Spleen (tissue), 7 donors: Measurements from ENCODE around the gene RBM34.

Source experiments
- CTCF ChIP-seq, 11 experiments: fragments of 200-600 bp in 7 of 11; fragments of 450-650 bp in 4 of 11; sonication (generic) in 4 of 11; IDR thresholded peaks in 8 of 11; conservative IDR thresholded peaks in 3 of 11; 1 replicate in 7 of 11; 2 replicates in 4 of 11; pipeline versions ENCODE4 v1.4.0 to v1.8.0; 2016 to 2021; ENCODE audit warnings: antibody characterized with exemption in 11 of 11, inconsistent platforms in 4 of 11, mild to moderate bottlenecking in 1 of 11
- POLR2A ChIP-seq, 3 donors: fragments of 450-650 bp; IDR thresholded peaks; one replicate each; pipeline ENCODE4 v1.5.1; 2017; ENCODE audit warnings: antibody characterized with exemption in 3 of 3, mild to moderate bottlenecking in 1 of 3
- POLR2AphosphoS5 ChIP-seq, 3 donors: sonication (generic); formaldehyde crosslinking; IDR thresholded peaks; one replicate each; pipeline ENCODE4 v1.5.1; 2017; ENCODE audit warnings: antibody characterized with exemption in 3 of 3
- donor health status: DM: no; HTN: no; CAD: no; lungs with moderate emphysema.
- donor health status: DM: no; HTN: no; CAD: no.
- donor health status: DM: no; HTN: no; CAD: no.

DNA sequence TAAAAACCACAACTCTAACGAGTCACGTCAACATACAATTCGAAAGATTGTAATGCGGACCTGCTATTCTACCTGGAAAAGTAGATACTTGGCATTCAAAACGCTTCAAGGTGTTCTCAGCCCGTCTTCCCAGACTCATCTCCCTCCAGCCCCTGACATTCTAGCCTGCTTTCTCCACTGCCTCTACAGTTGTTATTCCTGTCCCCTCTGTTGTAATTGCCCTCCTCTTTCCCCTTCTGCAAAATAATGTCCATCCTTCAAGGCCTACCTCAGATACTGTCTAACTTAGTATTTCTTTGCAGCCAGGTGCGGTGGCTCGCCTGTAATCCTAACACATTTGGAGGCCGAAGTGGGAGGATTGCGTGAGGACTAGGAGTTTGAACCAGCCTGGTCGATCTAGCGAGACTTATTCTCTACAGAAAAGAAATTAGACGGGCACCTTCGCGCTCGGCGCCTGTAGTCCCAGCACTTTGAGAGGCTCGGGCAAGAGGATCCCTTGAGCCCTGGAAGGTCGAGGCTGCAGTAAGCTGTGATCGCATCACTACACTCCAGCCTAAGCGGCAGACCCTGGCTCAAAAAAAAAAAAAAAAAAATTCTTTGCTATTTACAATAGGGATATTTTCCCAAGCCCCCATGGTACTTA, 756 bp upstream of the RBM34 start:
- no peak for TF ChIP-seq POLR2A (IDR thresholded peaks at IDR 0.05)
- no peak for TF ChIP-seq CTCF (IDR thresholded peaks at IDR 0.05 in 8 of 11, conservative IDR thresholded peaks at IDR 0.05 in 3 of 11)
- TF ChIP-seq POLR2AphosphoS5 (IDR thresholded peaks at IDR 0.05) = no peak
